ENCODE data around the gene CRIM1.

- no peak for TF ChIP-seq EP300 (IDR thresholded peaks at IDR 0.05; ENCODE audit: borderline replicate concordance in 1 of 2, low read depth in 2 of 2, low read length in 2 of 2)
- no peak for TF ChIP-seq CHD2 (IDR thresholded peaks at IDR 0.05; ENCODE audit: low read length)
- no peak for TF ChIP-seq HDAC2 (IDR thresholded peaks at IDR 0.05; ENCODE audit: borderline replicate concordance in 1 of 2, low read depth in 2 of 2, low read length in 2 of 2)
- TF ChIP-seq JUND (IDR thresholded peaks at IDR 0.05; ENCODE audit: low read length): no peak
- no peak for TF ChIP-seq TCF12 (IDR thresholded peaks at IDR 0.05; ENCODE audit: low read depth, low read length)
- TF ChIP-seq POLR2A (IDR thresholded peaks at IDR 0.05; ENCODE audit: control extremely low read depth in 1 of 2, low read depth in 2 of 2, low read length in 2 of 2): no peak
- no peak for TF ChIP-seq CEBPB (IDR thresholded peaks at IDR 0.05; ENCODE audit: low read depth, low read length)
- TF ChIP-seq POLR2AphosphoS5 (IDR thresholded peaks at IDR 0.05; ENCODE audit: low read depth, low read length): no peak
- TF ChIP-seq CTCF (IDR thresholded peaks at IDR 0.05; ENCODE audit: control extremely low read depth in 1 of 3, insufficient read depth in 1 of 3, low read depth in 1 of 3, low read length in 3 of 3): no peak
- TF ChIP-seq BACH1 (IDR thresholded peaks at IDR 0.05; ENCODE audit: low read length): no peak
- TF ChIP-seq CREB1 (IDR thresholded peaks at IDR 0.05): no peak
- TF ChIP-seq RBBP5 (IDR thresholded peaks at IDR 0.05; ENCODE audit: borderline replicate concordance, low read depth, low read length): no peak
- no peak for TF ChIP-seq MAX (IDR thresholded peaks at IDR 0.05)
- TF ChIP-seq, protein P1, sequence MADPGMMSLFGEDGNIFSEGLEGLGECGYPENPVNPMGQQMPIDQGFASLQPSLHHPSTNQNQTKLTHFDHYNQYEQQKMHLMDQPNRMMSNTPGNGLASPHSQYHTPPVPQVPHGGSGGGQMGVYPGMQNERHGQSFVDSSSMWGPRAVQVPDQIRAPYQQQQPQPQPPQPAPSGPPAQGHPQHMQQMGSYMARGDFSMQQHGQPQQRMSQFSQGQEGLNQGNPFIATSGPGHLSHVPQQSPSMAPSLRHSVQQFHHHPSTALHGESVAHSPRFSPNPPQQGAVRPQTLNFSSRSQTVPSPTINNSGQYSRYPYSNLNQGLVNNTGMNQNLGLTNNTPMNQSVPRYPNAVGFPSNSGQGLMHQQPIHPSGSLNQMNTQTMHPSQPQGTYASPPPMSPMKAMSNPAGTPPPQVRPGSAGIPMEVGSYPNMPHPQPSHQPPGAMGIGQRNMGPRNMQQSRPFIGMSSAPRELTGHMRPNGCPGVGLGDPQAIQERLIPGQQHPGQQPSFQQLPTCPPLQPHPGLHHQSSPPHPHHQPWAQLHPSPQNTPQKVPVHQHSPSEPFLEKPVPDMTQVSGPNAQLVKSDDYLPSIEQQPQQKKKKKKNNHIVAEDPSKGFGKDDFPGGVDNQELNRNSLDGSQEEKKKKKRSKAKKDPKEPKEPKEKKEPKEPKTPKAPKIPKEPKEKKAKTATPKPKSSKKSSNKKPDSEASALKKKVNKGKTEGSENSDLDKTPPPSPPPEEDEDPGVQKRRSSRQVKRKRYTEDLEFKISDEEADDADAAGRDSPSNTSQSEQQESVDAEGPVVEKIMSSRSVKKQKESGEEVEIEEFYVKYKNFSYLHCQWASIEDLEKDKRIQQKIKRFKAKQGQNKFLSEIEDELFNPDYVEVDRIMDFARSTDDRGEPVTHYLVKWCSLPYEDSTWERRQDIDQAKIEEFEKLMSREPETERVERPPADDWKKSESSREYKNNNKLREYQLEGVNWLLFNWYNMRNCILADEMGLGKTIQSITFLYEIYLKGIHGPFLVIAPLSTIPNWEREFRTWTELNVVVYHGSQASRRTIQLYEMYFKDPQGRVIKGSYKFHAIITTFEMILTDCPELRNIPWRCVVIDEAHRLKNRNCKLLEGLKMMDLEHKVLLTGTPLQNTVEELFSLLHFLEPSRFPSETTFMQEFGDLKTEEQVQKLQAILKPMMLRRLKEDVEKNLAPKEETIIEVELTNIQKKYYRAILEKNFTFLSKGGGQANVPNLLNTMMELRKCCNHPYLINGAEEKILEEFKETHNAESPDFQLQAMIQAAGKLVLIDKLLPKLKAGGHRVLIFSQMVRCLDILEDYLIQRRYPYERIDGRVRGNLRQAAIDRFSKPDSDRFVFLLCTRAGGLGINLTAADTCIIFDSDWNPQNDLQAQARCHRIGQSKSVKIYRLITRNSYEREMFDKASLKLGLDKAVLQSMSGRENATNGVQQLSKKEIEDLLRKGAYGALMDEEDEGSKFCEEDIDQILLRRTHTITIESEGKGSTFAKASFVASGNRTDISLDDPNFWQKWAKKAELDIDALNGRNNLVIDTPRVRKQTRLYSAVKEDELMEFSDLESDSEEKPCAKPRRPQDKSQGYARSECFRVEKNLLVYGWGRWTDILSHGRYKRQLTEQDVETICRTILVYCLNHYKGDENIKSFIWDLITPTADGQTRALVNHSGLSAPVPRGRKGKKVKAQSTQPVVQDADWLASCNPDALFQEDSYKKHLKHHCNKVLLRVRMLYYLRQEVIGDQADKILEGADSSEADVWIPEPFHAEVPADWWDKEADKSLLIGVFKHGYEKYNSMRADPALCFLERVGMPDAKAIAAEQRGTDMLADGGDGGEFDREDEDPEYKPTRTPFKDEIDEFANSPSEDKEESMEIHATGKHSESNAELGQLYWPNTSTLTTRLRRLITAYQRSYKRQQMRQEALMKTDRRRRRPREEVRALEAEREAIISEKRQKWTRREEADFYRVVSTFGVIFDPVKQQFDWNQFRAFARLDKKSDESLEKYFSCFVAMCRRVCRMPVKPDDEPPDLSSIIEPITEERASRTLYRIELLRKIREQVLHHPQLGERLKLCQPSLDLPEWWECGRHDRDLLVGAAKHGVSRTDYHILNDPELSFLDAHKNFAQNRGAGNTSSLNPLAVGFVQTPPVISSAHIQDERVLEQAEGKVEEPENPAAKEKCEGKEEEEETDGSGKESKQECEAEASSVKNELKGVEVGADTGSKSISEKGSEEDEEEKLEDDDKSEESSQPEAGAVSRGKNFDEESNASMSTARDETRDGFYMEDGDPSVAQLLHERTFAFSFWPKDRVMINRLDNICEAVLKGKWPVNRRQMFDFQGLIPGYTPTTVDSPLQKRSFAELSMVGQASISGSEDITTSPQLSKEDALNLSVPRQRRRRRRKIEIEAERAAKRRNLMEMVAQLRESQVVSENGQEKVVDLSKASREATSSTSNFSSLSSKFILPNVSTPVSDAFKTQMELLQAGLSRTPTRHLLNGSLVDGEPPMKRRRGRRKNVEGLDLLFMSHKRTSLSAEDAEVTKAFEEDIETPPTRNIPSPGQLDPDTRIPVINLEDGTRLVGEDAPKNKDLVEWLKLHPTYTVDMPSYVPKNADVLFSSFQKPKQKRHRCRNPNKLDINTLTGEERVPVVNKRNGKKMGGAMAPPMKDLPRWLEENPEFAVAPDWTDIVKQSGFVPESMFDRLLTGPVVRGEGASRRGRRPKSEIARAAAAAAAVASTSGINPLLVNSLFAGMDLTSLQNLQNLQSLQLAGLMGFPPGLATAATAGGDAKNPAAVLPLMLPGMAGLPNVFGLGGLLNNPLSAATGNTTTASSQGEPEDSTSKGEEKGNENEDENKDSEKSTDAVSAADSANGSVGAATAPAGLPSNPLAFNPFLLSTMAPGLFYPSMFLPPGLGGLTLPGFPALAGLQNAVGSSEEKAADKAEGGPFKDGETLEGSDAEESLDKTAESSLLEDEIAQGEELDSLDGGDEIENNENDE (IDR thresholded peaks at IDR 0.05; ENCODE audit: insufficient replicate concordance, low read length): no peak
Observed at GRCh38 chr2:36326286-36326685, 29.3 kb upstream of the CRIM1 start.
